ENCODE measurements around the gene CEP44.
"Not testable (repeated sequence)": the region's sequence is repeated elsewhere in the genome, so short reads cannot be mapped to it uniquely, and the experiment has no call there.

- not testable (repeated sequence) for TF ChIP-seq EZH2 (IDR thresholded peaks at IDR 0.05); POLR2AphosphoS5 (IDR thresholded peaks at IDR 0.05; ENCODE audit: low read depth, low read length); POLR2A (IDR thresholded peaks at IDR 0.05; ENCODE audit: borderline replicate concordance, extremely low read depth, insufficient read depth, insufficient read length); ZNF274 (IDR thresholded peaks at IDR 0.05; ENCODE audit: low read depth, low read length); TCF7L2 (IDR thresholded peaks at IDR 0.05; ENCODE audit: borderline replicate concordance, extremely low read depth, insufficient read depth, insufficient read length); SP1 (IDR thresholded peaks at IDR 0.05; ENCODE audit: low read depth); ATF3 (IDR thresholded peaks at IDR 0.05); SIN3A (IDR thresholded peaks at IDR 0.05; ENCODE audit: low read depth); ELF1 (IDR thresholded peaks at IDR 0.05; ENCODE audit: borderline replicate concordance, low read depth); EZH2phosphoT487 (IDR thresholded peaks at IDR 0.05; ENCODE audit: borderline replicate concordance)
- TF ChIP-seq, protein P1, sequence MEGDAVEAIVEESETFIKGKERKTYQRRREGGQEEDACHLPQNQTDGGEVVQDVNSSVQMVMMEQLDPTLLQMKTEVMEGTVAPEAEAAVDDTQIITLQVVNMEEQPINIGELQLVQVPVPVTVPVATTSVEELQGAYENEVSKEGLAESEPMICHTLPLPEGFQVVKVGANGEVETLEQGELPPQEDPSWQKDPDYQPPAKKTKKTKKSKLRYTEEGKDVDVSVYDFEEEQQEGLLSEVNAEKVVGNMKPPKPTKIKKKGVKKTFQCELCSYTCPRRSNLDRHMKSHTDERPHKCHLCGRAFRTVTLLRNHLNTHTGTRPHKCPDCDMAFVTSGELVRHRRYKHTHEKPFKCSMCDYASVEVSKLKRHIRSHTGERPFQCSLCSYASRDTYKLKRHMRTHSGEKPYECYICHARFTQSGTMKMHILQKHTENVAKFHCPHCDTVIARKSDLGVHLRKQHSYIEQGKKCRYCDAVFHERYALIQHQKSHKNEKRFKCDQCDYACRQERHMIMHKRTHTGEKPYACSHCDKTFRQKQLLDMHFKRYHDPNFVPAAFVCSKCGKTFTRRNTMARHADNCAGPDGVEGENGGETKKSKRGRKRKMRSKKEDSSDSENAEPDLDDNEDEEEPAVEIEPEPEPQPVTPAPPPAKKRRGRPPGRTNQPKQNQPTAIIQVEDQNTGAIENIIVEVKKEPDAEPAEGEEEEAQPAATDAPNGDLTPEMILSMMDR (IDR thresholded peaks at IDR 0.05 in 2 of 3, conservative IDR thresholded peaks at IDR 0.05 in 1 of 3; ENCODE audit: borderline replicate concordance in 1 of 3, insufficient read depth in 1 of 3, low read depth in 2 of 3, low read length in 2 of 3) = not testable (repeated sequence)
- TF ChIP-seq, protein P2, sequence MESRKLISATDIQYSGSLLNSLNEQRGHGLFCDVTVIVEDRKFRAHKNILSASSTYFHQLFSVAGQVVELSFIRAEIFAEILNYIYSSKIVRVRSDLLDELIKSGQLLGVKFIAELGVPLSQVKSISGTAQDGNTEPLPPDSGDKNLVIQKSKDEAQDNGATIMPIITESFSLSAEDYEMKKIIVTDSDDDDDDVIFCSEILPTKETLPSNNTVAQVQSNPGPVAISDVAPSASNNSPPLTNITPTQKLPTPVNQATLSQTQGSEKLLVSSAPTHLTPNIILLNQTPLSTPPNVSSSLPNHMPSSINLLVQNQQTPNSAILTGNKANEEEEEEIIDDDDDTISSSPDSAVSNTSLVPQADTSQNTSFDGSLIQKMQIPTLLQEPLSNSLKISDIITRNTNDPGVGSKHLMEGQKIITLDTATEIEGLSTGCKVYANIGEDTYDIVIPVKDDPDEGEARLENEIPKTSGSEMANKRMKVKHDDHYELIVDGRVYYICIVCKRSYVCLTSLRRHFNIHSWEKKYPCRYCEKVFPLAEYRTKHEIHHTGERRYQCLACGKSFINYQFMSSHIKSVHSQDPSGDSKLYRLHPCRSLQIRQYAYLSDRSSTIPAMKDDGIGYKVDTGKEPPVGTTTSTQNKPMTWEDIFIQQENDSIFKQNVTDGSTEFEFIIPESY (IDR thresholded peaks at IDR 0.05; ENCODE audit: extremely low read depth, insufficient replicate concordance, low read length) = not testable (repeated sequence)
Measured at GRCh38 chr4:174380206-174380605, 96.5 kb downstream of the CEP44 start.
